DMS 273 (cell line): ENCODE measurements around the gene TSPAN18.
A peak's percentile ranks its signal among the peaks of the same experiment; 100 is the strongest.

Experiments used
- DNase-seq: peaks from one replicate; lab custom pipeline; 2025; ENCODE audit not compliant: unreplicated experiment; lab: John Stamatoyannopoulos, UW

TSPAN18 gene

DNA sequence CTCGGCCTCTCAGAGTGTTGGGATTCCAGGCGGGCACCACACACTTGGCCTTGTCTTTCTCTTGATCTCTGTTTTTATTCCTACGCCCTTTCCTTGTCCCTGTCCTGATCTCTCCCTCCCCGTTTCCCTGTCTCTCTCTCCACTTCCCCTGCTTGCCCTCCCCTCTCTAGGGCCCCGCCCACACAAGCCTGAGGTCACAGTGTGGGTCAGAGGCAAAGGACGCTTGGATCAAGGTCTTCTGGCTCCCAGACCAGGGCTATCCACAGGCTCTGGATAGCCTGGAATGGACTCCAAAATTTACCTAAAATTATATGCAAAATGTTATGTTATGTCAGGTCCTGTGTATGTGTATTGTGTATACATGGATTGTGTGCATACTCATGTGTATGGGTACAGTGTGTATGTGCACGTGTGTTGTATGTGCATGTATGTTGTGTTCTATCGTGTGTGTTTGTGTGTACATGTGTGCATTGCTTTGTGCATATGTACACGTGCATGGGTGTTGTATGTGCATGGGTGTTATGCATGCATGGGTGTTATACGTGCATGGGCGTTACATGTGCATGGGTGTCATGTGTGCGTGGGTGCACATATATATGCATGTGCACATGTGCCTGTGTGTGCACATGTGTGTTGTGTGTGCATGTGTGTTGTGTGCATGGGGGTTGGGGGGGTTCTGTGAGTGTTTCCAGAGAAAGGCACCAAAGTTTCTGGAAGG lies 185.7 kb downstream of the TSPAN18 start:
- DNase-seq, result no peak

DNA sequence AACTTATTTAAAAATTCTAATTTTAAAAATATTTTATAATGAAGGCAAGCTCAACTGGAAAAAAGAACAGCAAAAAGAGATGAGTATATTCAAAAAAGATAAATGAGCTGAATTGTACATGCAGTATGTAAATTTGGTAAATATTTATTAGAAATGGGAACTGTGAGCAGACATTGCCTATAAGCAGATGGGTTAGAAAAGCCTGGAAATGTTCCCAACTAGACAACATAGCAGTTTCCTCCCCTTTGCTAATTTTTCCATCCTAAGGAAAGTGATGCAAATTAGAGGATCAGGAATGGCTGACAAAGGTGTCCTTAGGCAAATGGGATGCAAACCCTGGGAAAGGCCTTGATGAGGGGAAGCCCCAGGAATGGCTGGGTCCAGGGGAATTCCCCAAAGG lies 186.7 kb downstream of the TSPAN18 start:
- no peak for DNase-seq

DNA sequence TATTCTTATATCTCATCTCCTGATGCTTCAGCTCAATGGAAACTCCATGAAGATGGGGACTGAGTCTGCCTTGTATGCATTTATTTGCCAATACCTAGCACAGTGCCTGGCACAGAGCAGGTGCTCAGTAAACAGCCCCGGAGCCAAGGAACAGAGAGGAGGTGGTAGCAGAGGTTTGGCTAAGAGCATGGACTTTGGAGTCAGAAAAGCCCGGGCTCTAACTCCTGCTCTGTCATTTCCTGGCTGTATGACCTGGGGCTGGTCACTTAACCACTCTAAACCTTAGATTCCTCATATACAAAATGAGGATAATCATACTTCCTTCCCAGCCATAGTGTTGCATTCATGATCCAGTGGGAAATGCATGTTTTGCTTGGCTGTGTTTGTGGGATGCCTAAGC lies 187.3 kb downstream of the TSPAN18 start:
- no peak for DNase-seq

- DNase-seq, result no peak
Observed at GRCh38 chr11:44915004-44915403, 188.2 kb downstream of the TSPAN18 start.

DNA sequence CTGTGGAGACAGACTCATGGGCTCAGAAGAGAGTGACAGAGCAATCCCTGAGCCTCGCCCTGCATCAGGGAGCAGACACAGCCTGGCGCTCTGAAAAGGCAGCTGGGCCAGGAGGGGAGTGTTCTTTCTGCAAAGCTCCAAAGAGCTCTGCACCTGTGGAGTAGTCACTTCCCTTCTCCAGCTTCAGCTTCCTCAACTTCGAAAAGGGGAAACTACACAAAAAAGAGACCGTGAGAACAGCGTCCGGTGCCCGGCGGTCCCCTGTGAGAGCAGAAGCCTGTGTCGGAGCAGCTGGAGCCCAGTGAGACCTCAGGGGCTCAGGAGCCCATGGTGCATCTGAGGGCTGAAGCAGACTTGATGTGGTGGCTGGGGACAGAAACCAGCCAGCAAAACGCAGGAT lies 188.9 kb downstream of the TSPAN18 start:
- DNase-seq, result no peak

GRCh38 chr11:44916331-44916730 lies 189.6 kb downstream of the TSPAN18 start:
- no peak for DNase-seq

- DNase-seq, result no peak
Observed at GRCh38 chr11:44916801-44917385, 190.1 kb downstream of the TSPAN18 start.

GRCh38 chr11:44917741-44918140 lies 191.0 kb downstream of the TSPAN18 start:
- DNase-seq, result no peak

DNA sequence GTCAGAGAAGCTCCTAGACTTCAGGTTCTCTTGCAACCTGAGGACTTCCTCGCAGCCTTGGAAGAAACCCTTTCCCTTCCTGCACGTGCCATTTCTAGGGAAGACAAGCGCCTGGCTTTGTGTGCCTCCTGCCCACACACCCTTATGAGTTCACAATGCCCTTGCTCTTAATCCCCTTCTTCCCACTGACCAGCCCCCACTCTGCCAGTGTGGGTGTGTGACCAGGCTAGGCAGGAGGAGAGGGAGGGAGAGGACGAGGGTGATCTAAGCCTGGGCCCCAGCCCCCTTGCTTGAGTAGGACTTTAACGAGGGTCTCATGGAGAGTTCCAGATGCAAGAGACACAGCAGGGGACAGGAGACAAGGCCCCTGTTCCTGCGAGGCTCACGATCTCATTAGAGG lies 193.7 kb downstream of the TSPAN18 start:
- no peak for DNase-seq

DNA sequence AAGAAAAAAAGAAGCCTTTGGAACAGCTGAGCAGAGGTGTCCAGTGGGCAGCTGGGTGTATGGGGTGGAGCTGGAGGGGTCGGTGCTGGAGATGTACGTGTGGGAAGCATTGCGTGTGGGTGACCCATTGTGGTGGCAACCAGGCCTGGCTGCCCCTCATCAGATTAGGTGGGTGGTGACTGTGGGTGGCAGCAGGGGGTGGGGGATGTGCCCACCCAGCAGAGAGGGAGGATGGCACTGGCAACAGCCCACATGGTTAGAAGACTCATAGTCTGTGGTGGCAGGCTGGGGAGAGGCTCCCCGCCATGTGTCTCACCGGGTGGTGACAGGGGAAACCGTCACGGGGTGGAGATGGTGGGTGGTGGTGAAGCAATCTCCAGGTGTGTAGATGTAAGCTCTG lies 196.4 kb downstream of the TSPAN18 start:
- no peak for DNase-seq

- DNase-seq, result no peak
Observed at GRCh38 chr11:44923806-44924205, 197.0 kb downstream of the TSPAN18 start.

DNA sequence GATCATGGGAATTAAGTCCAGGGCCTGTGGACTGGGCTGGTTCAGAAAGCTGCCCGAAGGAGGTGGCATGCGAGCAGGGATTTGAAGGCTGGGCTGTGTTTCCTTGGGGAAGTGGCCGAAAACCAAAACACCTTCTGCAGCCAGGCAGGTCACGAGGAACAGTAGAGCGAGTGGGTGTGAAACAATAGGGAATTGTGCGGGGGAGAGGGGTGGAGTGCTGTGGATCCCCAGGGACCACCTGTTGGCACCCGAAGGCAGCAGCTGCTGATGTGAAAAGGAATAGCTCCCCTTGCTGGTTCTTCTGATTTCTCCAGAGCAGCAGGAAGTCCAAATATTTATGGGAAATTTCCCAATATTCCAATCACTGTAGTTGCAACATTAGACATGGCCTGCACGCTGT lies 199.3 kb downstream of the TSPAN18 start:
- peak; percentile 15 for DNase-seq

DNA sequence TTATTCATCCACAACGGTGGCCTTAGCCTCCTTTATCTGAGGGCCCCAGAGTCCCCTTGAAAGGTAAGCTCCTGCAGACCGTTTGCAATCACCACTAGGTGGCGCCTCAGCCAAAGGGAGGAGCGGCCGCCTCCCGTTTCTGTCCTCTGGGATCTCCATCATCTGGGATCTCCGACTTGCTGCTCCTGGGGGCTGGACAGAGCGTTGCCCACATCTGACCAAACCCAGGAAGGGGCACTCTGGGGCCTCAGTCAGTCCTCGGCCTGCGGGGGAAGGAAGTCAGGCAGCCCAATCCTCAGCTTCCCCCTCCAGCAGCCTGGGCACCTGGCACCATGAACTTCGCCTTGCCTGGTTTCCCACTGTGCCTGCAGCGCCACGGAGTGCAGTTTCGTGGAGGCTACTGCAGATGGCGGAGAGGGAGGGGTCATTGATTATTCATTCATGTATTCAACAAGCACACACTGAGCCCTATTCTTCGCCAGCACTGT lies 200.5 kb downstream of the TSPAN18 start:
- peak; percentile 89 for DNase-seq

GRCh38 chr11:44928144-44928543 lies 201.4 kb downstream of the TSPAN18 start:
- no peak for DNase-seq

DNA sequence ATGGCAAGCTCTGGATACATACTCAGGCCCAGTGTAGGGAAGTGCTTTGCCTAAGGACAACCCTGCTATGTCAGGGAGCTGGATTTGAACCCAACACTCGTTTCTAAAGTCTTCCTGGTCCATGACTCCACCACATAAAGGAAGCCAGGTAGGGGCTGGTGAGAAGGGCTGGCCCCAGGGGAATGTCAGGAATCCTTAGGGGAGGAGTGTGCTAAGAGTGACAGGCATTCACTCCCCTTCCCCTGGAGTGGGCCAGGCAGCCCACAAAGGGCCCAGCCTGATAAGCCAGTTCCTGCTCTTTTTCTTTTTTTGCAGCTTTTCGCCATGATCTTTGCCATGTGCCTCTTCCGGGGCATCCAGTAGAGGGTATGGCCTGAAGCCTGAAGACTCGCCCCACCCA lies 202.1 kb downstream of the TSPAN18 start:
- no peak for DNase-seq

GRCh38 chr11:44930588-44931302 lies 204.0 kb downstream of the TSPAN18 start:
- peak; percentile 28 for DNase-seq

- peak; percentile 28 for DNase-seq
Observed at GRCh38 chr11:44931466-44931865, 204.7 kb downstream of the TSPAN18 start.

DNA sequence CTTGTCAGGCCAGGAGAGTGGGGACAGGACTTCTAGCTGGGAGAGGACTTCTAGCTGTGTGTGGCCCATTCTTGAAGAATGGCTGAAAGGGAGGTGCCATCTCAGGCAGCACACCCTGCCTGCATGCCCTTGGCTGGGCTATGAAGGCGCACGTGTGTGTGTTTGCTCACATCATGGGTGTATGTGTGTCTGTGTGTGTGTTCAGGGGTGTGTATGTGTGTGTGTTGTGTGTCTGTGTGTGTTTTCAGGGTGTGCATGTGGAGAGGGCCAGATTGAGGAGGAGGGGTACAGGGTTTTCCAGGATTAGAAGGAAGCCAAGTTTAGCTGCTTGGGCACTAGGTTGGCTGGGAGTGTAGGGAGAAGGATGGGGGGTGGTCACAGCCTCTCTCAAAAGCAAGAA lies 207.3 kb downstream of the TSPAN18 start:
- DNase-seq, result no peak

GRCh38 chr11:44934735-44935250 lies 208.0 kb downstream of the TSPAN18 start:
- DNase-seq, result no peak

- DNase-seq, result peak; percentile 87
Observed at GRCh38 chr11:44936525-44936924, 209.8 kb downstream of the TSPAN18 start.

DNA sequence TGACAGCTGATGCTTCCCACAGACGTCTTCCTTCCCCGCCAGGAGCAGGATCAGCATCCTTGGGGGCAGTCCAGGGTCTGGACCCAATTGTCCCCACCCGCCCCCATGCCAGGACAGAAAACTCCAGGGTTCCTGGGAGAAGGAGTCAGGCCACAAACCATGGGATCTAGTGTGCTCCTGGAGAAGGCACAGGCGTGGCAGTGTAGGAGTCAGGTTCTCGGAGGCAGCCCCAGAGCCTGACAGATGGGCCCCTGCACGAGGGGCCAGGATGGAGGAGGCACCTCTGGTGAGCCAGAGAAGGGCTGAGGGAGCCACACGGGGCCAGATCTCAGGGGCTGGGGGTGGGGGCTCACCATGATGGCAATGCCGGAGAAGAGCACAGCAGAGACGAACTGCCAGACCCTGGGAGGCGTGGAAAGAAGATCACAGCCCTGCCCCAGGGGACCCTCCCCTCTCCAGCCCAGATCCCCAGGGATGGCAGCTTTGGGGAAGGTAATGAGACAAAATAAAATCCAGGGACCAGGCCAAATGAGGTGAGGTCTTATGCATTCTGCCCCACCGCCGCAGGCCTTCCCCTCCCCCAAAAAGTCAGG lies 210.3 kb downstream of the TSPAN18 start:
- DNase-seq, result peak; percentile 81
